ENCODE measurements around the gene ABR. TPM values are rescaled to one million over a fixed set of nuclear protein-coding genes. Genes with fewer than 3 reads are reported as not detected.

The ABR gene
- total and polyA plus RNA-seq, 2 of the 8 experiments (the other 6 are each of a cell fraction or from before 2014, with no cell fraction given) = 44.8 to 47.2 TPM

GRCh38 chr17:1029922-1030644 lies 149.7 kb downstream of the ABR start (continued):
- TF ChIP-seq, protein P1, sequence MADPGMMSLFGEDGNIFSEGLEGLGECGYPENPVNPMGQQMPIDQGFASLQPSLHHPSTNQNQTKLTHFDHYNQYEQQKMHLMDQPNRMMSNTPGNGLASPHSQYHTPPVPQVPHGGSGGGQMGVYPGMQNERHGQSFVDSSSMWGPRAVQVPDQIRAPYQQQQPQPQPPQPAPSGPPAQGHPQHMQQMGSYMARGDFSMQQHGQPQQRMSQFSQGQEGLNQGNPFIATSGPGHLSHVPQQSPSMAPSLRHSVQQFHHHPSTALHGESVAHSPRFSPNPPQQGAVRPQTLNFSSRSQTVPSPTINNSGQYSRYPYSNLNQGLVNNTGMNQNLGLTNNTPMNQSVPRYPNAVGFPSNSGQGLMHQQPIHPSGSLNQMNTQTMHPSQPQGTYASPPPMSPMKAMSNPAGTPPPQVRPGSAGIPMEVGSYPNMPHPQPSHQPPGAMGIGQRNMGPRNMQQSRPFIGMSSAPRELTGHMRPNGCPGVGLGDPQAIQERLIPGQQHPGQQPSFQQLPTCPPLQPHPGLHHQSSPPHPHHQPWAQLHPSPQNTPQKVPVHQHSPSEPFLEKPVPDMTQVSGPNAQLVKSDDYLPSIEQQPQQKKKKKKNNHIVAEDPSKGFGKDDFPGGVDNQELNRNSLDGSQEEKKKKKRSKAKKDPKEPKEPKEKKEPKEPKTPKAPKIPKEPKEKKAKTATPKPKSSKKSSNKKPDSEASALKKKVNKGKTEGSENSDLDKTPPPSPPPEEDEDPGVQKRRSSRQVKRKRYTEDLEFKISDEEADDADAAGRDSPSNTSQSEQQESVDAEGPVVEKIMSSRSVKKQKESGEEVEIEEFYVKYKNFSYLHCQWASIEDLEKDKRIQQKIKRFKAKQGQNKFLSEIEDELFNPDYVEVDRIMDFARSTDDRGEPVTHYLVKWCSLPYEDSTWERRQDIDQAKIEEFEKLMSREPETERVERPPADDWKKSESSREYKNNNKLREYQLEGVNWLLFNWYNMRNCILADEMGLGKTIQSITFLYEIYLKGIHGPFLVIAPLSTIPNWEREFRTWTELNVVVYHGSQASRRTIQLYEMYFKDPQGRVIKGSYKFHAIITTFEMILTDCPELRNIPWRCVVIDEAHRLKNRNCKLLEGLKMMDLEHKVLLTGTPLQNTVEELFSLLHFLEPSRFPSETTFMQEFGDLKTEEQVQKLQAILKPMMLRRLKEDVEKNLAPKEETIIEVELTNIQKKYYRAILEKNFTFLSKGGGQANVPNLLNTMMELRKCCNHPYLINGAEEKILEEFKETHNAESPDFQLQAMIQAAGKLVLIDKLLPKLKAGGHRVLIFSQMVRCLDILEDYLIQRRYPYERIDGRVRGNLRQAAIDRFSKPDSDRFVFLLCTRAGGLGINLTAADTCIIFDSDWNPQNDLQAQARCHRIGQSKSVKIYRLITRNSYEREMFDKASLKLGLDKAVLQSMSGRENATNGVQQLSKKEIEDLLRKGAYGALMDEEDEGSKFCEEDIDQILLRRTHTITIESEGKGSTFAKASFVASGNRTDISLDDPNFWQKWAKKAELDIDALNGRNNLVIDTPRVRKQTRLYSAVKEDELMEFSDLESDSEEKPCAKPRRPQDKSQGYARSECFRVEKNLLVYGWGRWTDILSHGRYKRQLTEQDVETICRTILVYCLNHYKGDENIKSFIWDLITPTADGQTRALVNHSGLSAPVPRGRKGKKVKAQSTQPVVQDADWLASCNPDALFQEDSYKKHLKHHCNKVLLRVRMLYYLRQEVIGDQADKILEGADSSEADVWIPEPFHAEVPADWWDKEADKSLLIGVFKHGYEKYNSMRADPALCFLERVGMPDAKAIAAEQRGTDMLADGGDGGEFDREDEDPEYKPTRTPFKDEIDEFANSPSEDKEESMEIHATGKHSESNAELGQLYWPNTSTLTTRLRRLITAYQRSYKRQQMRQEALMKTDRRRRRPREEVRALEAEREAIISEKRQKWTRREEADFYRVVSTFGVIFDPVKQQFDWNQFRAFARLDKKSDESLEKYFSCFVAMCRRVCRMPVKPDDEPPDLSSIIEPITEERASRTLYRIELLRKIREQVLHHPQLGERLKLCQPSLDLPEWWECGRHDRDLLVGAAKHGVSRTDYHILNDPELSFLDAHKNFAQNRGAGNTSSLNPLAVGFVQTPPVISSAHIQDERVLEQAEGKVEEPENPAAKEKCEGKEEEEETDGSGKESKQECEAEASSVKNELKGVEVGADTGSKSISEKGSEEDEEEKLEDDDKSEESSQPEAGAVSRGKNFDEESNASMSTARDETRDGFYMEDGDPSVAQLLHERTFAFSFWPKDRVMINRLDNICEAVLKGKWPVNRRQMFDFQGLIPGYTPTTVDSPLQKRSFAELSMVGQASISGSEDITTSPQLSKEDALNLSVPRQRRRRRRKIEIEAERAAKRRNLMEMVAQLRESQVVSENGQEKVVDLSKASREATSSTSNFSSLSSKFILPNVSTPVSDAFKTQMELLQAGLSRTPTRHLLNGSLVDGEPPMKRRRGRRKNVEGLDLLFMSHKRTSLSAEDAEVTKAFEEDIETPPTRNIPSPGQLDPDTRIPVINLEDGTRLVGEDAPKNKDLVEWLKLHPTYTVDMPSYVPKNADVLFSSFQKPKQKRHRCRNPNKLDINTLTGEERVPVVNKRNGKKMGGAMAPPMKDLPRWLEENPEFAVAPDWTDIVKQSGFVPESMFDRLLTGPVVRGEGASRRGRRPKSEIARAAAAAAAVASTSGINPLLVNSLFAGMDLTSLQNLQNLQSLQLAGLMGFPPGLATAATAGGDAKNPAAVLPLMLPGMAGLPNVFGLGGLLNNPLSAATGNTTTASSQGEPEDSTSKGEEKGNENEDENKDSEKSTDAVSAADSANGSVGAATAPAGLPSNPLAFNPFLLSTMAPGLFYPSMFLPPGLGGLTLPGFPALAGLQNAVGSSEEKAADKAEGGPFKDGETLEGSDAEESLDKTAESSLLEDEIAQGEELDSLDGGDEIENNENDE (IDR thresholded peaks at IDR 0.05; ENCODE audit: insufficient replicate concordance, low read length) = no peak
- TF ChIP-seq TAF7 (optimal IDR thresholded peaks at IDR 0.05; ENCODE audit: borderline replicate concordance, low read depth, low read length) (no peak), RXRA (IDR thresholded peaks at IDR 0.05; ENCODE audit: insufficient read depth, low read depth, low read length) (no peak), TBP (IDR thresholded peaks at IDR 0.05; ENCODE audit: low read depth, low read length) (no peak), CHD2 (IDR thresholded peaks at IDR 0.05; ENCODE audit: low read length) (no peak), TAF1 (IDR thresholded peaks at IDR 0.05; ENCODE audit: low read depth, low read length) (no peak), SP2 (IDR thresholded peaks at IDR 0.05; ENCODE audit: low read length) (no peak)
